Colonic mucosa (tissue), 4 donors: ENCODE data around the gene CTSS. TPM values are rescaled to one million over a fixed set of nuclear protein-coding genes. Genes with fewer than 3 reads are reported as not detected.

Source experiments
- DNase-seq: peaks from one replicate; pipeline ENCODE4 v3.0.0-alpha.2; 2020
- H3K27ac ChIP-seq: fragments of 200-600 bp; one replicate; pipeline ENCODE4 v1.8.0; 2021
- H3K27me3 ChIP-seq: fragments of 200-600 bp; one replicate; pipeline ENCODE4 v1.8.0; 2021
- H3K36me3 ChIP-seq: fragments of 200-600 bp; one replicate; pipeline ENCODE4 v1.8.0; 2021
- H3K4me1 ChIP-seq: fragments of 200-600 bp; one replicate; pipeline ENCODE4 v1.8.0; 2021; ENCODE audit warnings: mild to moderate bottlenecking
- H3K4me3 ChIP-seq: fragments of 200-600 bp; one replicate; pipeline ENCODE4 v1.8.0; 2021
- H3K9ac ChIP-seq, 2 donors: one replicate each; pipeline ENCODE4 v1.7.0; 2013; ENCODE audit warnings: control low read depth in 2 of 2, low read depth in 2 of 2, low read length in 2 of 2
- H3K9me3 ChIP-seq: fragments of 200-600 bp; one replicate; pipeline ENCODE4 v1.8.0; 2021
- CTCF ChIP-seq: fragments of 200-600 bp; IDR thresholded peaks from one replicate; pipeline ENCODE4 v1.8.0; 2022; ENCODE audit warnings: antibody characterized with exemption, mild to moderate bottlenecking
- intact Hi-C: fragments of 100-400 bp; cut with DNase I; formaldehyde crosslinking; loops from one replicate; pipeline ENCODE4 v1.14.1; 2022
- total RNA-seq, 2 donors: library from RNA; stranded (reverse); fragmentation: NEBNext Ultra II Directional in 1 of 2; extraction: Animal tissue kit (Norgen Biotek cat#: 25700) in 1 of 2; gene quantifications; one replicate each; pipeline ENCODE4 v1.2.1, GENCODE V29; 2021
- donor health status: healthy.
- donor health status: DM: no; HTN: no; CAD: no.
- donor health status: DM: no; HTN: no; CAD: no.

The CTSS gene
- total RNA-seq, result 100 to 1,000 TPM; 210 to 554 TPM

- H3K4me3 ChIP-seq, result peak within 1 kb of the TSS; percentile 23
- intact Hi-C loops, result no loop called here
Measured at GRCh38 chr1:150765296-150765976, at the start of gene CTSS. TSS of gene CTSS (minus strand) at chr1:150765778. CDS start at chr1:150764763, 1,015 bp downstream.

GRCh38 chr1:150813028-150813707 is 47.6 kb upstream of the CTSS start:
- peak; percentile 72 for TF ChIP-seq CTCF
- Histone ChIP-seq H3K27me3 (no peaks in the 10 kb centered on the region), H3K36me3 (peaks cover 11% of the 10 kb centered on the region), H3K9me3 (no peaks in the 10 kb centered on the region), H3K27ac (no peak overlapping the region), H3K9ac (no peak overlapping the region), H3K4me1 (no peaks in the 10 kb centered on the region), H3K4me3 (no peak overlapping the region)
- intact Hi-C loops, result loop anchor here (10.0 kb wide), 1 partner anchor 258 kb away; no protein-coding TSS in a partner anchor
- DNase-seq, result peak; percentile 84

More at GRCh38 chr1:150765296-150765976, at the start of gene CTSS:
- no peak for DNase-seq
- TF ChIP-seq CTCF, result no peak
- Histone ChIP-seq H3K4me1 (peaks cover 7% of the 10 kb centered on the region), H3K9me3 (no peaks in the 10 kb centered on the region), H3K9ac (peak within 1 kb of the TSS; percentile 30 to 52), H3K27me3 (no peaks in the 10 kb centered on the region), H3K36me3 (no peaks in the 10 kb centered on the region), H3K27ac (peak within 1 kb of the TSS; percentile 78)

GRCh38 chr1:150810958-150811659 is 45.5 kb upstream of the CTSS start:
- peak overlapping the region; percentile 15 for H3K27ac ChIP-seq
- H3K9me3 ChIP-seq, result no peaks in the 10 kb centered on the region
- TF ChIP-seq CTCF, result no peak
- DNase-seq, result peak; percentile 52
- H3K36me3 ChIP-seq, result no peaks in the 10 kb centered on the region
- no peaks in the 10 kb centered on the region for H3K4me1 ChIP-seq
- H3K4me3 ChIP-seq, result no peak overlapping the region
- H3K9ac ChIP-seq, result peak overlapping the region in 1 of 2 donors; percentile 38
- intact Hi-C loops, result loop anchor here (10.0 kb wide), 1 partner anchor 256 kb away; no protein-coding TSS in a partner anchor
- no peaks in the 10 kb centered on the region for H3K27me3 ChIP-seq

- Histone ChIP-seq H3K9ac (no peak overlapping the region), H3K27ac (no peak overlapping the region), H3K27me3 (no peaks in the 10 kb centered on the region), H3K36me3 (no peaks in the 10 kb centered on the region), H3K9me3 (no peaks in the 10 kb centered on the region), H3K4me3 (no peak overlapping the region), H3K4me1 (no peaks in the 10 kb centered on the region)
- DNase-seq, result no peak
- no peak for TF ChIP-seq CTCF
- intact Hi-C loops, result loop anchor here (10.0 kb wide), 1 partner anchor 255 kb away; no protein-coding TSS in a partner anchor
Measured at GRCh38 chr1:150809651-150810050, 44.1 kb upstream of the CTSS start.

- H3K9ac ChIP-seq, result no peak overlapping the region
- H3K9me3 ChIP-seq, result no peaks in the 10 kb centered on the region
- no peak for DNase-seq
- no peaks in the 10 kb centered on the region for H3K27me3 ChIP-seq
- intact Hi-C loops, result no loop called here
- peak overlapping the region; percentile 42 for H3K27ac ChIP-seq
- H3K36me3 ChIP-seq, result no peaks in the 10 kb centered on the region
- H3K4me3 ChIP-seq, result no peak overlapping the region
- no peak for TF ChIP-seq CTCF
- H3K4me1 ChIP-seq, result no peaks in the 10 kb centered on the region
Measured at GRCh38 chr1:150808846-150809245, 43.3 kb upstream of the CTSS start.
